ENCODE measurements around the gene L2HGDH.

DNA sequence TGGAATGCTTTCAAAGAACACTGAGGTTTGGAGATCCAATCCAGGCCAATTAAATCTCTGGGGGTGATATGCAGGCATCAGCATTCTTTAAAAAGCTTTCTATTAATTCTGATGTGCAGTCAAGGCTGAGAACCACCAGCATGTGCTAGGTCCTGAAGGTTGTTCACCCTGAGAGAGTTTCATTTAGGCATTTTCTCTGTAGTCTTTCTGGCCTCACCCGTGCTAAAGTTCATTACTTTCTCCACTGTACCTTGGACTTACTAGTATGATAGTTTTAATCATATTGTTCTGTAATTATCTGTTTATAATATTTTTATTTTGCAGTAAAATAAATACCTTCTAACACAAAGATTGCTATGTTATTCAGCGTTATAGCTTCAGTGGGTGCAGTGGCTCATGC lies 113.5 kb downstream of the L2HGDH start:
- TF ChIP-seq POLR2A (IDR thresholded peaks at IDR 0.05; ENCODE audit: low read depth, low read length) (no peak), GABPA (IDR thresholded peaks at IDR 0.05; ENCODE audit: low read depth) (no peak)
